IMR-90 (cell line): ENCODE results near the gene IFT81. TPM values are rescaled to one million over a fixed set of nuclear protein-coding genes. Genes with fewer than 3 reads are reported as not detected.

Experiments
- ATAC-seq: fragments of 200-7000 bp; cut with Tn5 transposase; 2 replicates; pipeline ENCODE4 v1.9.1; 2020; ENCODE audit warnings: low read depth, mild to moderate bottlenecking, moderate library complexity
- BruUV-seq: library from RNA; stranded (reverse); fragments of 400-500 nt; replicated peaks from 2 replicates; lab custom pipeline; 2021; lab: Mats Ljungman, UMichigan
- CTCF ChIA-PET: fragments of 300-600 bp; formaldehyde crosslinking; extraction: SDS; loops from one replicate; lab custom pipeline; 2021; ENCODE audit warnings: antibody characterized with exemption; lab: Yijun Ruan, JAX
- POLR2A ChIA-PET: fragments of 300-600 bp; sonication (Branson Sonifier 250); formaldehyde crosslinking; loops from one replicate; lab custom pipeline; 2022; ENCODE audit warnings: antibody characterized with exemption; ENCODE audit not compliant: unreplicated experiment; lab: Charles Lee
- DNase-seq: peaks from one replicate; pipeline ENCODE4 v3.0.0; 2013
- H2AFZ ChIP-seq: replicated peaks from 2 replicates; pipeline ENCODE3; 2013; ENCODE audit warnings: low read length, mild to moderate bottlenecking; ENCODE audit not compliant: poor library complexity
- H2AK5ac ChIP-seq: 2 replicates; pipeline ENCODE4 v1.6.1; 2013; ENCODE audit warnings: low read depth, low read length, inconsistent platforms
- H2AK9ac ChIP-seq: replicated peaks from 2 replicates; pipeline ENCODE3; 2013; ENCODE audit warnings: mild to moderate bottlenecking, low read depth, low read length, moderate library complexity; ENCODE audit not compliant: poor library complexity
- H2BK120ac ChIP-seq: 2 replicates; pipeline ENCODE4 v1.6.1; 2013; ENCODE audit warnings: low read depth, low read length, inconsistent platforms
- H2BK15ac ChIP-seq: 3 replicates; pipeline ENCODE4 v1.6.1; 2013; ENCODE audit warnings: low read depth, low read length, inconsistent platforms
- H2BK20ac ChIP-seq: 2 replicates; pipeline ENCODE4 v1.6.1; 2013; ENCODE audit warnings: low read depth, mild to moderate bottlenecking, inconsistent platforms, low read length, moderate library complexity
- H2BK5ac ChIP-seq: 2 replicates; pipeline ENCODE4 v1.6.1; 2013; ENCODE audit warnings: mild to moderate bottlenecking, low read depth, low read length, inconsistent platforms; ENCODE audit not compliant: poor library complexity, severe bottlenecking
- H3K14ac ChIP-seq: replicated peaks from 2 replicates; pipeline ENCODE4 v1.6.1; 2013; ENCODE audit warnings: low read depth, low read length, inconsistent platforms
- H3K18ac ChIP-seq: 2 replicates; pipeline ENCODE4 v1.6.1; 2013; ENCODE audit warnings: low read depth, low read length, control low read depth
- H3K23ac ChIP-seq: 2 replicates; pipeline ENCODE4 v1.6.1; 2013; ENCODE audit warnings: low read depth, low read length, inconsistent platforms
- H3K27ac ChIP-seq: 2 replicates; pipeline ENCODE4 v1.5.1; 2013; ENCODE audit warnings: mild to moderate bottlenecking, control low read depth, low read length; ENCODE audit not compliant: insufficient read depth
- H3K27me3 ChIP-seq: 2 replicates; pipeline ENCODE4 v1.6.1; 2013; ENCODE audit warnings: low read length; ENCODE audit not compliant: control insufficient read depth, insufficient read depth
- H3K36me3 ChIP-seq: 2 replicates; pipeline ENCODE4 v1.6.1; 2013; ENCODE audit warnings: low read length, mixed read lengths; ENCODE audit not compliant: control insufficient read depth, insufficient read depth
- H3K4ac ChIP-seq: 2 replicates; pipeline ENCODE4 v1.6.1; 2013; ENCODE audit warnings: low read depth, low read length, inconsistent platforms
- H3K4me1 ChIP-seq: 2 replicates; pipeline ENCODE4 v1.6.1; 2013; ENCODE audit warnings: low read length, mixed read lengths; ENCODE audit not compliant: control insufficient read depth, insufficient read depth
- H3K4me2 ChIP-seq: 2 replicates; pipeline ENCODE4 v1.6.1; 2013; ENCODE audit warnings: low read depth, mild to moderate bottlenecking, control low read depth, low read length, moderate library complexity
- H3K4me3 ChIP-seq: 2 replicates; pipeline ENCODE4 v1.5.1; 2013; ENCODE audit warnings: low read depth, mild to moderate bottlenecking, control low read depth, low read length, moderate library complexity; ENCODE audit not compliant: insufficient read depth
- H3K56ac ChIP-seq: 2 replicates; pipeline ENCODE4 v1.6.1; 2013; ENCODE audit warnings: low read length, inconsistent platforms; ENCODE audit not compliant: insufficient read depth; ENCODE audit errors: extremely low read depth
- H3K79me1 ChIP-seq, 2 experiments: 2 replicates each; pipeline ENCODE4 v1.6.1; 2013; ENCODE audit warnings: low read length in 2 of 2, inconsistent platforms in 1 of 2, low read depth in 1 of 2
- H3K9ac ChIP-seq: 2 replicates; pipeline ENCODE4 v1.6.1; 2013; ENCODE audit warnings: low read depth, low read length, control low read depth
- H3K9me1 ChIP-seq: 2 replicates; pipeline ENCODE4 v1.6.1; 2013; ENCODE audit warnings: low read length, inconsistent platforms; ENCODE audit not compliant: insufficient read depth
- H3K9me3 ChIP-seq: 2 replicates; pipeline ENCODE4 v1.6.1; 2013; ENCODE audit warnings: low read length; ENCODE audit not compliant: control insufficient read depth, insufficient read depth
- H4K20me1 ChIP-seq: 2 replicates; pipeline ENCODE4 v1.6.1; 2013; ENCODE audit warnings: low read length, inconsistent platforms; ENCODE audit not compliant: insufficient read depth
- H4K5ac ChIP-seq: 2 replicates; pipeline ENCODE4 v1.6.1; 2013; ENCODE audit warnings: mild to moderate bottlenecking, low read depth, low read length, control low read depth
- H4K8ac ChIP-seq, 2 experiments: 2 replicates each; pipeline ENCODE4 v1.6.1; 2013; ENCODE audit warnings: low read depth in 2 of 2, low read length in 2 of 2, control low read depth in 1 of 2, inconsistent platforms in 1 of 2
- H4K91ac ChIP-seq: 2 replicates; pipeline ENCODE4 v1.6.1; 2013; ENCODE audit warnings: low read depth, low read length, inconsistent platforms; ENCODE audit not compliant: insufficient read depth
- BHLHE40 ChIP-seq: fragments of 150-350 bp; IDR thresholded peaks from 2 replicates; pipeline ENCODE4 v1.6.1; 2016; ENCODE audit warnings: mild to moderate bottlenecking, low read depth, low read length
- CEBPB ChIP-seq: IDR thresholded peaks from 2 replicates; pipeline ENCODE4 v1.6.1; 2012; ENCODE audit warnings: low read depth, low read length, improper control_type of control experiment
- CHD1 ChIP-seq: IDR thresholded peaks from 2 replicates; pipeline ENCODE4 v1.6.1; 2012; ENCODE audit warnings: low read depth, low read length, improper control_type of control experiment
- FOS ChIP-seq: fragments of 150-350 bp; IDR thresholded peaks from 2 replicates; pipeline ENCODE4 v1.6.1; 2016; ENCODE audit warnings: low read depth, low read length
- MAFK ChIP-seq: IDR thresholded peaks from 2 replicates; pipeline ENCODE4 v1.6.1; 2012; ENCODE audit warnings: low read depth, low read length, improper control_type of control experiment
- MAZ ChIP-seq: IDR thresholded peaks from 2 replicates; pipeline ENCODE4 v1.6.1; 2012; ENCODE audit warnings: low read depth, mild to moderate bottlenecking, low read length, improper control_type of control experiment, moderate library complexity, borderline replicate concordance
- MXI1 ChIP-seq: IDR thresholded peaks from 2 replicates; pipeline ENCODE4 v1.6.1; 2012; ENCODE audit warnings: low read depth, mild to moderate bottlenecking, low read length, moderate library complexity, borderline replicate concordance
- NFE2L2 ChIP-seq: fragments of 150-350 bp; IDR thresholded peaks from 2 replicates; pipeline ENCODE4 v1.6.1; 2016; ENCODE audit warnings: low read depth, mild to moderate bottlenecking, low read length
- POLR2A ChIP-seq: IDR thresholded peaks from 2 replicates; pipeline ENCODE4 v1.6.1; 2012; ENCODE audit warnings: mild to moderate bottlenecking, low read depth, low read length
- RAD21 ChIP-seq: IDR thresholded peaks from 2 replicates; pipeline ENCODE4 v1.6.1; 2012; ENCODE audit warnings: low read length, improper control_type of control experiment
- RCOR1 ChIP-seq: IDR thresholded peaks from 2 replicates; pipeline ENCODE4 v1.6.1; 2012; ENCODE audit warnings: mild to moderate bottlenecking, low read length, improper control_type of control experiment; ENCODE audit not compliant: insufficient replicate concordance
- RFX5 ChIP-seq: IDR thresholded peaks from 2 replicates; pipeline ENCODE4 v1.8.0; 2012; ENCODE audit warnings: low read depth, mild to moderate bottlenecking, low read length, moderate library complexity
- SMC3 ChIP-seq: fragments of 150-350 bp; IDR thresholded peaks from 2 replicates; pipeline ENCODE4 v1.6.1; 2016; ENCODE audit warnings: low read depth, mild to moderate bottlenecking, antibody characterized with exemption, low read length, moderate library complexity
- WGBS, 2 experiments: methylation state at CpG; one replicate each; pipeline versions ENCODE4 v1.1.5 to v1.1.7; 2013; ENCODE audit warnings: missing lambda C conversion rate in 2 of 2; ENCODE audit not compliant: insufficient read length in 1 of 2; ENCODE audit errors: extremely low coverage in 2 of 2; 5-methylcytosine and 5-hydroxymethylcytosine counted together
- dilution Hi-C: fragments of 300-500 bp; cut with HindIII; formaldehyde crosslinking; loops from one replicate; pipeline ENCODE4 v1.14.3; 2018; ENCODE audit warnings: low sequenced_read_pairs; ENCODE audit not compliant: unreplicated experiment
- in situ Hi-C: fragments of 300-500 bp; cut with MboI; formaldehyde crosslinking; loops from 3 replicates; pipeline ENCODE4 v1.14.3; 2019; ENCODE audit warnings: low sequenced_read_pairs, inconsistent platforms, mixed read lengths
- intact Hi-C: fragments of 100-400 bp; cut with micrococcal nuclease; formaldehyde crosslinking; loops from 2 replicates; pipeline ENCODE4 v1.10.0; 2022
- polyA plus RNA-seq, 3 experiments: library from polyadenylated mRNA; depleted of rRNA; stranded (reverse); fragments of >200 nt; gene quantifications; 2 replicates each; pipeline ENCODE4 v1.2.3, GENCODE V29; 2012; ENCODE audit warnings: low replicate concordance in 1 of 3
- total RNA-seq: library from RNA; depleted of rRNA; stranded (reverse); fragments of >200 nt; gene quantifications from 2 replicates; pipeline ENCODE4 v1.2.3, GENCODE V29; 2012
- TF ChIP-seq, protein P1 (sequence below): conservative IDR thresholded peaks from 2 replicates; pipeline ENCODE4 v1.5.1; 2012; ENCODE audit warnings: mild to moderate bottlenecking, low read depth, low read length, improper control_type of control experiment
- TF ChIP-seq, protein P2 (sequence below): fragments of 150-350 bp; IDR thresholded peaks from 2 replicates; pipeline ENCODE4 v1.6.1; 2016; ENCODE audit warnings: low read depth, mild to moderate bottlenecking, low read length, moderate library complexity, borderline replicate concordance

IFT81 gene
- total and polyA plus RNA-seq, 2 of the 4 experiments (the other 2 are of a cell fraction) = 6.1 to 8.1 TPM

DNA sequence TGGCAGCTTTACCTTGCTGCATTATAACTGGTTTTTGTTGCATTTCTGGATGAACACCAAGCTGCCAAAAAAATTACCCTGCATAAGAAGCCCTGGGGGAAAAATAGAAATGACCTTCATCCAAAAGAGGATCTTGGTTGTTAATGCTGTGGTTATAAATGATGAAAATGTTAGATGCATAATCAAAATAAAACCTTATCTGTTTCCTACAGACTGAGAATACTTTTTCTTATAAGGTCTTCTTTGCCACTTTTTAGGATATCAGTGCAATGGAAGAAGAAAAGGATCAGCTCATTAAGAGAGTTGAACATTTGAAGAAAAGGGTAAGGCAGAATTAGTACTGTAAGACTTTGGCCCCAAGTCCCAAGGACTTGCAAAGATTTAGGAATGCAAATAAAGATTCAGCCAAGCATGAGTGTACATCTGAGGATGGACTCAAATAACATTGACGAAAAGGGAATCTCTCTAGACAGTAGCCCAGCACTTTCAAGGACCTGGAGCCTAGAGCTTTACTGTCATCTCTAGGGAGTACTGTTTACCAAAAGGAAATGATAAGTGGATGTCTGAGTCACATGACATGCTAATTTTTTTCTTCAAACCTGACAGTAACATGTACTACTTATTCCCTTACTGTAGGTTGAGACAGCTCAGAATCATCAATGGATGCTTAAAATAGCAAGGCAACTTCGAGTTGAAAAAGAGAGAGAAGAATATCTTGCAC, 10.7 kb downstream of the IFT81 start:
- peaks cover 18% of the 10 kb centered on the region for H3K36me3 ChIP-seq
- no peak overlapping the region for H2AFZ ChIP-seq
- H2AK9ac ChIP-seq = no peak overlapping the region
- H4K5ac ChIP-seq = peak overlapping the region; percentile 18; the same call in 1 of the 2 replicates
- ATAC-seq (peak; percentile 99), DNase-seq (peak; percentile 95)
- H3K4me1 ChIP-seq = peaks cover 3% of the 10 kb centered on the region; the same call in 1 of the 2 replicates
- WGBS, 2 experiments = no CpG with 5 or more reads among the region's 2 CpGs
- H4K20me1 ChIP-seq = no peaks in the 10 kb centered on the region
- intact Hi-C loops = loop anchor here (5.0 kb wide), 2 partner anchors 42 to 87 kb away; no protein-coding TSS in a partner anchor
- H3K56ac ChIP-seq = no peak overlapping the region; the same call in 1 of the 2 replicates
- peak overlapping the region; percentile 17; the same call in 1 of the 2 replicates for H3K27ac ChIP-seq
- BruUV-seq = no TSS peak
- 0 out of 2 replicates have a peak overlapping the region, but pooled peaks have one; percentile 10 for H3K18ac ChIP-seq
- no peak overlapping the region for H2BK15ac ChIP-seq
- no peak overlapping the region for H2AK5ac ChIP-seq
- ChIA-PET CTCF (no interaction called here), POLR2A (interaction anchor here (0.9 kb wide), 1 partner anchor 174 kb away, joined by 19 read pairs; no protein-coding TSS in a partner anchor)
- in situ Hi-C loops = no loop called here
- dilution Hi-C loops = no loop called here
- no peak overlapping the region for H4K91ac ChIP-seq
- peak overlapping the region; percentile 60; the same call in 1 of the 2 replicates for H2BK120ac ChIP-seq
- H2BK20ac ChIP-seq = peak overlapping the region; percentile 29; the same call in 1 of the 2 replicates
- H3K79me1 ChIP-seq = peaks cover 0 to 3% of the 10 kb centered on the region in 2 experiments; a peak in 2 of 4 replicates
- peaks cover 3% of the 10 kb centered on the region for H3K9me1 ChIP-seq
- no peak overlapping the region for H3K9ac ChIP-seq
- H3K4me2 ChIP-seq = peak overlapping the region; percentile 75; the same call in 1 of the 2 replicates
- no peak overlapping the region for H3K23ac ChIP-seq
- no peak overlapping the region for H3K4me3 ChIP-seq
- H3K14ac ChIP-seq = peak overlapping the region; percentile 67; the same call in 1 of the 2 replicates
- no peaks in the 10 kb centered on the region for H3K9me3 ChIP-seq
- H4K8ac ChIP-seq = no peak overlapping the region
- H3K27me3 ChIP-seq = no peaks in the 10 kb centered on the region
- peak overlapping the region; percentile 86 for H2BK5ac ChIP-seq
- H3K4ac ChIP-seq = no peak overlapping the region
- TF ChIP-seq BHLHE40 (peak; percentile 58), MAFK (no peak), RFX5 (no peak), RCOR1 (no peak), NFE2L2 (no peak), MAZ (no peak), RAD21 (no peak), POLR2A (no peak), CHD1 (no peak), SMC3 (no peak; the same call in 1 of the 2 replicates), MXI1 (no peak), CEBPB (no peak), FOS (0 out of 2 replicates have a peak, but pooled peaks have one; percentile 11)
- TF ChIP-seq, protein P1, sequence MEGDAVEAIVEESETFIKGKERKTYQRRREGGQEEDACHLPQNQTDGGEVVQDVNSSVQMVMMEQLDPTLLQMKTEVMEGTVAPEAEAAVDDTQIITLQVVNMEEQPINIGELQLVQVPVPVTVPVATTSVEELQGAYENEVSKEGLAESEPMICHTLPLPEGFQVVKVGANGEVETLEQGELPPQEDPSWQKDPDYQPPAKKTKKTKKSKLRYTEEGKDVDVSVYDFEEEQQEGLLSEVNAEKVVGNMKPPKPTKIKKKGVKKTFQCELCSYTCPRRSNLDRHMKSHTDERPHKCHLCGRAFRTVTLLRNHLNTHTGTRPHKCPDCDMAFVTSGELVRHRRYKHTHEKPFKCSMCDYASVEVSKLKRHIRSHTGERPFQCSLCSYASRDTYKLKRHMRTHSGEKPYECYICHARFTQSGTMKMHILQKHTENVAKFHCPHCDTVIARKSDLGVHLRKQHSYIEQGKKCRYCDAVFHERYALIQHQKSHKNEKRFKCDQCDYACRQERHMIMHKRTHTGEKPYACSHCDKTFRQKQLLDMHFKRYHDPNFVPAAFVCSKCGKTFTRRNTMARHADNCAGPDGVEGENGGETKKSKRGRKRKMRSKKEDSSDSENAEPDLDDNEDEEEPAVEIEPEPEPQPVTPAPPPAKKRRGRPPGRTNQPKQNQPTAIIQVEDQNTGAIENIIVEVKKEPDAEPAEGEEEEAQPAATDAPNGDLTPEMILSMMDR = no peak
- TF ChIP-seq, protein P2, sequence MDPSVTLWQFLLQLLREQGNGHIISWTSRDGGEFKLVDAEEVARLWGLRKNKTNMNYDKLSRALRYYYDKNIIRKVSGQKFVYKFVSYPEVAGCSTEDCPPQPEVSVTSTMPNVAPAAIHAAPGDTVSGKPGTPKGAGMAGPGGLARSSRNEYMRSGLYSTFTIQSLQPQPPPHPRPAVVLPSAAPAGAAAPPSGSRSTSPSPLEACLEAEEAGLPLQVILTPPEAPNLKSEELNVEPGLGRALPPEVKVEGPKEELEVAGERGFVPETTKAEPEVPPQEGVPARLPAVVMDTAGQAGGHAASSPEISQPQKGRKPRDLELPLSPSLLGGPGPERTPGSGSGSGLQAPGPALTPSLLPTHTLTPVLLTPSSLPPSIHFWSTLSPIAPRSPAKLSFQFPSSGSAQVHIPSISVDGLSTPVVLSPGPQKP = no peak
